BLaER1 treated with 17β-estradiol and CSF1 and Interleukin-3, amounts not matched to agents 10 nM and 100 nM (cell line): ENCODE measurements around the gene CTAG1B.
A peak's percentile ranks its signal among the peaks of the same experiment; 100 is the strongest.
"Not testable (repeated sequence)": the region's sequence is repeated elsewhere in the genome, so short reads cannot be mapped to it uniquely, and the experiment has no call there.

Experiments used
- H3K27ac ChIP-seq, 11 experiments: shearing (Covaris generic); formaldehyde crosslinking; 2 replicates each; pipeline ENCODE4 v1.8.1; 2022
- H3K27me3 ChIP-seq, 11 experiments: shearing (Covaris generic); formaldehyde crosslinking; 2 replicates each; pipeline ENCODE4 v1.8.1; 2022
- H3K36me3 ChIP-seq, 11 experiments: shearing (Covaris generic); formaldehyde crosslinking; 2 replicates each; pipeline ENCODE4 v1.8.1; 2022
- H3K4me1 ChIP-seq, 10 experiments: shearing (Covaris generic); formaldehyde crosslinking; 2 replicates each; pipeline ENCODE4 v1.8.1; 2022
- H3K4me2 ChIP-seq, 11 experiments: shearing (Covaris generic); formaldehyde crosslinking; 2 replicates each; pipeline ENCODE4 v1.8.1; 2022
- H3K4me3 ChIP-seq, 10 experiments: shearing (Covaris generic); formaldehyde crosslinking; 2 replicates each; pipeline ENCODE4 v1.8.1; 2022
- H3K9ac ChIP-seq, 11 experiments: shearing (Covaris generic); formaldehyde crosslinking; 2 replicates each; pipeline ENCODE4 v1.8.1; 2022
- H3K9me3 ChIP-seq, 11 experiments: shearing (Covaris generic); formaldehyde crosslinking; replicated peaks in 1 of 11; 2 replicates each; pipeline ENCODE4 v1.8.1; 2022
- H4K20me1 ChIP-seq, 11 experiments: shearing (Covaris generic); formaldehyde crosslinking; 2 replicates each; pipeline ENCODE4 v1.8.1; 2022
- Cebpa-rat ChIP-seq, 11 experiments: shearing (Covaris generic); IDR thresholded peaks; 2 replicates each; pipeline ENCODE4 v1.8.1; 2022

Gene CTAG1B

GRCh38 chrX:154630949-154631348, 11.9 kb upstream of the CTAG1B start:
- H3K9me3 ChIP-seq, H3K4me2 ChIP-seq, H3K27ac ChIP-seq, H3K36me3 ChIP-seq, H3K4me1 ChIP-seq, H3K4me3 ChIP-seq, H4K20me1 ChIP-seq, H3K27me3 ChIP-seq, H3K9ac ChIP-seq: not testable (repeated sequence)

GRCh38 chrX:154628960-154629359, 9.9 kb upstream of the CTAG1B start:
- H3K4me3 ChIP-seq, H3K9ac ChIP-seq, H3K36me3 ChIP-seq: not testable (repeated sequence)

GRCh38 chrX:154620767-154621414, 1.8 kb upstream of the CTAG1B start:
- H3K4me2 ChIP-seq, H3K4me3 ChIP-seq, H3K36me3 ChIP-seq, H3K4me1 ChIP-seq, H3K27me3 ChIP-seq, H4K20me1 ChIP-seq, H3K9ac ChIP-seq, H3K27ac ChIP-seq, H3K9me3 ChIP-seq: not testable (repeated sequence)

More at GRCh38 chrX:154628960-154629359, 9.9 kb upstream of the CTAG1B start:
- not testable (repeated sequence) for H3K9me3 ChIP-seq, H3K27me3 ChIP-seq, H4K20me1 ChIP-seq, H3K27ac ChIP-seq, H3K4me2 ChIP-seq, H3K4me1 ChIP-seq

GRCh38 chrX:154613586-154613985, 5.5 kb downstream of the CTAG1B start:
- Histone ChIP-seq H3K27me3 (peaks cover 9 to 32% (median 24%) of the 10 kb centered on the region in 11 experiments; a peak in 17 of 22 replicates), H3K9me3 (peaks cover 0 to 17% (median 4%) of the 10 kb centered on the region in 11 experiments; a peak in 11 of 22 replicates)
- H3K36me3 ChIP-seq, H3K4me3 ChIP-seq, H3K27ac ChIP-seq, H3K4me2 ChIP-seq, H4K20me1 ChIP-seq, H3K4me1 ChIP-seq, H3K9ac ChIP-seq: not testable (repeated sequence)

- H3K9ac ChIP-seq, H4K20me1 ChIP-seq, H3K36me3 ChIP-seq, H3K4me2 ChIP-seq, H3K4me3 ChIP-seq, H3K27ac ChIP-seq: not testable (repeated sequence)
- Histone ChIP-seq H3K9me3 (peaks cover 0 to 21% (median 0%) of the 10 kb centered on the region in 11 experiments; a peak in 4 of 22 replicates), H3K27me3 (peaks cover 26 to 54% (median 45%) of the 10 kb centered on the region in 11 experiments), H3K4me1 (peaks cover 0 to 13% (median 0%) of the 10 kb centered on the region in 10 experiments; a peak in 3 of 20 replicates)
Measured at GRCh38 chrX:154611146-154611545, 7.9 kb downstream of the CTAG1B start.

GRCh38 chrX:154608823-154609222, 10.3 kb downstream of the CTAG1B start:
- peaks cover 47 to 77% (median 68%) of the 10 kb centered on the region in 11 experiments for H3K27me3 ChIP-seq
- H3K9me3 ChIP-seq, result peaks cover 0 to 24% (median 0%) of the 10 kb centered on the region in 11 experiments; a peak in 2 of 22 replicates
- H3K9ac ChIP-seq, H3K36me3 ChIP-seq, H3K4me2 ChIP-seq, H3K4me3 ChIP-seq, H3K27ac ChIP-seq, H4K20me1 ChIP-seq: not testable (repeated sequence)
- H3K4me1 ChIP-seq, result peaks cover 0 to 22% (median 8%) of the 10 kb centered on the region in 10 experiments; a peak in 15 of 20 replicates

- peaks cover 0 to 31% (median 16%) of the 10 kb centered on the region in 10 experiments; a peak in 16 of 20 replicates for H3K4me1 ChIP-seq
- H3K36me3 ChIP-seq, H3K4me2 ChIP-seq, H4K20me1 ChIP-seq, H3K9ac ChIP-seq, H3K4me3 ChIP-seq, H3K27ac ChIP-seq: not testable (repeated sequence)
- H3K9me3 ChIP-seq, result peaks cover 0 to 24% (median 0%) of the 10 kb centered on the region in 11 experiments; a peak in 2 of 22 replicates
- H3K27me3 ChIP-seq, result peaks cover 55 to 85% (median 77%) of the 10 kb centered on the region in 11 experiments
Measured at GRCh38 chrX:154607976-154608375, 11.1 kb downstream of the CTAG1B start.

GRCh38 chrX:154607370-154607769, 11.7 kb downstream of the CTAG1B start:
- peaks cover 0 to 4% (median 0%) of the 10 kb centered on the region in 11 experiments; a peak in 3 of 22 replicates for H4K20me1 ChIP-seq
- H3K9me3 ChIP-seq, result peaks cover 0 to 22% (median 0%) of the 10 kb centered on the region in 11 experiments; a peak in 2 of 22 replicates
- H3K27ac ChIP-seq, result 0 out of 22 replicates have a peak overlapping the region, but pooled peaks of 1 of the 11 experiments have one; percentile 30
- no peak overlapping the region for H3K9ac ChIP-seq
- H3K4me2 ChIP-seq, result no peak overlapping the region
- peaks cover 62 to 90% (median 83%) of the 10 kb centered on the region in 11 experiments for H3K27me3 ChIP-seq
- no peak overlapping the region for H3K4me3 ChIP-seq
- no peaks in the 10 kb centered on the region for H3K36me3 ChIP-seq
- TF ChIP-seq Cebpa-rat (IDR thresholded peaks at IDR 0.05), result no peak
- H3K4me1 ChIP-seq, result peaks cover 0 to 31% (median 16%) of the 10 kb centered on the region in 10 experiments; a peak in 16 of 20 replicates

GRCh38 chrX:154605566-154605965, 13.5 kb downstream of the CTAG1B start:
- H4K20me1 ChIP-seq, result peaks cover 0 to 4% (median 0%) of the 10 kb centered on the region in 11 experiments; a peak in 3 of 22 replicates
- H3K9me3 ChIP-seq, result peaks cover 0 to 11% (median 0%) of the 10 kb centered on the region in 11 experiments; a peak in 2 of 22 replicates
- H3K9ac ChIP-seq, result no peak overlapping the region
- H3K4me1 ChIP-seq, result peaks cover 0 to 34% (median 16%) of the 10 kb centered on the region in 10 experiments; a peak in 16 of 20 replicates
- no peak overlapping the region for H3K27ac ChIP-seq
- H3K4me2 ChIP-seq, result no peak overlapping the region
- peaks cover 65 to 99% (median 90%) of the 10 kb centered on the region in 11 experiments for H3K27me3 ChIP-seq
- TF ChIP-seq Cebpa-rat (IDR thresholded peaks at IDR 0.05), result no peak
- no peaks in the 10 kb centered on the region for H3K36me3 ChIP-seq
- no peak overlapping the region for H3K4me3 ChIP-seq
